Right kidney (tissue), 1 donor: ENCODE measurements around the gene HMCN1.

ENCODE experiments used
- DNase-seq: peaks from one replicate; pipeline ENCODE4 v3.0.0-alpha.2; 2016

Gene HMCN1

DNA sequence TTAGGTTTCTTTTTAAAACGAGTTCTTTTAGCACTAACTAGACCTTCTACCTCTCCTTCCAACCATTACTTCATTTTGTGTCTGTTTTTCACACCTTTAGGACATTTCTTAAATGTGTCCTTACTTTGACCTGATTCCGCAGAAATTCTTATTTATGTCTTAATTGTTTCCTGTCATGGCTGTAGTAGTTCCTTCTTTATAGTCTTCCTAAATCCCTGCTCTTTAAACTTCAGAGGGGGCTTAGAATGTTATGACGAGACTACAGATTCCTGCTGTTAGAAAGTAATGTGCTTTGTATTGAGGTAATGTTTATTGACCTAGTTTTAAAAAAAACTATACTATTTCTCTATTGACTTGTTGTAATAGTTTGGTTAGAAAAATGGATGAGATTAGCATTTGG lies 70.4 kb downstream of the HMCN1 start:
- DNase-seq: no peak

DNA sequence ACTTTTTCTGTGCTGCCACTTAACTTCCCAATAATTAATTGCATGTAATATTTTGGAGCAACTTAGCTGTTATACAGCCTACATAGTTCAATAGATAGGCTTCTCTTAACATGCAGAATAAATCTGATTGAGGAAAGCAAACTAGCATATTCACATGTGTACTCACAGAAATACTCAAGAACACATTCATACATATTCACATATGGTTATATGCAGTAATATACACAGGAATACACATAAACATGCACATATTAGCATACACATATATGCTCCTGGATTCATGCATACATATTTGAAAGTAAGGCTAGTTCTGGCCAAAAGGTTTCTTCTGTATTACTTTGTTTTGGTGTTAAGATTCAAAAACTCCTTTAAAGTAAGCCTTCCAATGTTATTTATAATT lies 73.1 kb downstream of the HMCN1 start:
- DNase-seq: no peak

- DNase-seq: no peak
These were observed 74.4 kb downstream of the HMCN1 start for GRCh38 chr1:185808631-185809030.

GRCh38 chr1:185811073-185811709 lies 77.0 kb downstream of the HMCN1 start:
- DNase-seq: no peak

GRCh38 chr1:185812934-185813333 lies 78.7 kb downstream of the HMCN1 start:
- no peak for DNase-seq

GRCh38 chr1:185813401-185813979 lies 79.3 kb downstream of the HMCN1 start:
- DNase-seq: no peak

GRCh38 chr1:185816460-185816859 lies 82.3 kb downstream of the HMCN1 start:
- no peak for DNase-seq

DNA sequence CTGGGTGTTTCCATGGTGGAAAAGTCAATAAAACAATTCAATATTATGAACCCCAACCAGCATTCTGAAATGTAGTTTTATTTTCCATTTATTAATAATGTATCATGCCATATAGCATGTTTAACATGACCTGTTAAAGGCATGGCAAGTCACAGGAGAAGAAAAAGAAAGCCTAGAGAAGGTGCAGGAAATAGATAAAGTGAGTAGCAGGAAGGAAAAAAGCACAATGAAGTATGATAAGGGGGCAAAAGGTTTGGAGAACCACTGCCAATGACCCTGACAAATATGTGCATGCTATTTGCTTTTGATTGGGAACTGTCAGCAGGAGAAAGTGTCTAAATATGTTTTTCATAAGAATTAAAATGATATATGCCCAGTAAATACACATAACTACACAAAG lies 85.6 kb downstream of the HMCN1 start:
- no peak for DNase-seq

DNA sequence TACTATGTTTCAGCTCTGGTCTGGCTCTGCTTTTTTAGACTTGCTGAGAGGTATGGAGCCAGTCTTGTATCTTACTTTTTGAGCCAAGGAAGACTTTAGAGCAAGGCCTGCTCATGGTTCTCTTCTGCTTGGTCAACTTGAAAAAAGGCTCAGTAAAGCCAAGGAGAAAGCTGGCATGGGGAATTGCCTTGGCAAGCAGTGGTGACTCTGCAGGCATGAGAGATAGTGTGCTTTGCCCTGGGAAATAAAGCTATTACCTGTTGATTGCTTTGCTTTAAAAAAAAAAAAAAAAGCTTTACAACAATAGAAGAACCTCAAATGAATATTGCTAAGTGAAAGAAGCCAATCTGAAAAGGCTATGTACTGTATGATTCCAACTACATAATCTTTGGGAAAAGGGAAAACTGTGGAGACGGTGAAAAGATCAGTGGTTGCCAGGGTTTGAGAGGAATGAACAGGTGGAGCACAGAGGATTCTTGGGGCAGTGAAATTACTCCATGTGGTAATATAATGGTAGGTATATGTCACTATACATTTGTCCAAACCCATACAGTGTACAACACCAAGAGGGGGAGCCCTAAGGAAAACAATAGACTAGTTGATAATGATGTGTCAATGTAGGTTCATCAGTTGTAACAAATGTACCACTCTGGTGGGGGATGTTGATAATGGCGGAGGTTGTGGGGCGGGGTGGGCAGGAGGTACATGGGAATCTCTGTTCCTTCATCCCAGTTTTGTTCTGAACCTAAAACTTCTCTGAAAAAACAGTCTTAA lies 87.6 kb downstream of the HMCN1 start:
- DNase-seq: no peak

- DNase-seq: no peak
These were observed 89.3 kb downstream of the HMCN1 start for GRCh38 chr1:185823467-185823866.

GRCh38 chr1:185824106-185824505 lies 89.9 kb downstream of the HMCN1 start:
- DNase-seq: no peak

- DNase-seq: no peak
These were observed 91.4 kb downstream of the HMCN1 start for GRCh38 chr1:185825556-185825955.

DNA sequence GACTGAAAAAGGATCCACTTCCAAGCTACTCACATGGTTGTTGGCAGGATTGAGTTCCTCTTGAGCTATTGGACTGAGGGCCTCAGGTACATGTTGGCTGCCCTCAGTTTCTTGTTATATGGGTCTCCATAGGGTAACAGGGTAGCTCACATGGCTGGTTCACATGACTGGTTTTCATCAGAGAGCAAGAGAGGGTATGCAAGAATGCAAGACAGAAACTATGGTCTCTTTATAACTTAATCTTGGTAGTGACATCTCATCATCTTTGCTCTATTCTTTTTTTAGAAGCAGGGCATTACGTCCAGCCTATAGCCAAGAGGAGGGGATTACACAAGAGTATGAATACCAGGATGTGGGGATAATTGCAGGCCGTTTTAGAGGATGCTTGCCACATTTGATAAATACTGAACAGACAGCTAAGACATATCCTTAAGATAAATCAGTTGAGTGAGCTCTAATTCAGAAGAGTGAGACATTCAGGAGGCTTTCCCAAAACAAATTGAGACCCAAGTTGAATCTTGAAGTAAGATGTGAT lies 100.2 kb downstream of the HMCN1 start:
- no peak for DNase-seq

DNA sequence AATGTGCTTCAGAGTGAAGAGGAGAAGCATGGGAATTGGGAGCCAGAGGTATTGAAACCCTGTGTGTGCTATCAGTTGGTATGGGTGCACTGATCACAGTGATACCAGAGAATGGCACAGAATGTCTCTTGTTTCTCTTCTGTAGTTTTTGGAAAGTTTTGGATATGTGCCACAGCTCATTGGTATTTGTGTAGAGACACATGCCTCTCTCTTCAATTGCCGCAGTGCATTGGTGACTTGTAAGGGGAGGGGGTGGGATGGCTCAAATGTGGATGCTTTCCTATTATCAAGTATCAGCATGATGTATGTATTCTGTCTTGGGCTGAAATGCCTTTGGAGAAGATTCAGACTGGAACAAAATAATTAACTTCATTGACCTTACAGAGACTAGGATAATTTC lies 101.0 kb downstream of the HMCN1 start:
- no peak for DNase-seq

DNA sequence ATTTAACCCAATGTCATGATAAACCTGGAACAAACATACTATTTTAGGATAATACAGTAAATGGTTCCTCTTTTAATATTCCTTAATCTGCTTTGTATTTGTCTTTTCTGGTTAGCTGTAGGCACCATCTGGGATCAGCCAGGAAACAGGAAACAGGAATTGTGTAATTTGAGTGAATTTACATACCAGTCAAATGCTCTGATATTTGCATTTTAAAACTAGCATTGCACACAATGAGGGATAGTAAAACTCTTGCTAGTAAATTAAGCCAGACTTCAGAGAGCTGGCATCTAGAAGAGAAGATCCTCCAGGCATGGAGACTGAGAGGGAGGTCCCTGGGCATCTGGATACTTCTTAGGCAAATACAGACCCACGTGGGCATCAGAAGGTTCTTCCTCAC lies 103.5 kb downstream of the HMCN1 start:
- no peak for DNase-seq

DNA sequence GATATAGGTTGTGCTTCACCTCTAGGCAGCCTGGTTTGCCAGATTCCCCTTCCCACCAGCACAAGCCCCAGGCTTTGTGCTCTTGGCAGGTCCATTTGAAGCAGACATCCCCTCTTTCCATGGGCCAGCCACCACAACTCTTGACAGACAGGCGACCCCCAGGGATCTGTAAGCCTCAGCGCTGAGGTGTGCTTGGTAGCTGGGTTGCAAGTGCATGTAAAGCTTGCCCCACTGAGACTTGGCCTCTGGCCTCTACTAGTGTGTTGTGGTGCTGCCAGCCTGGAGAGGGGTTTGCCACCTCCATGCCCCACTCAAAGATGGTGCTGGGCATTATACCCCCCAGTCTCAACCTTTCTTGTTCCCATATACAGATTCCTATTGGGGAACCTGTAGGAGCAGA lies 103.9 kb downstream of the HMCN1 start:
- no peak for DNase-seq

DNA sequence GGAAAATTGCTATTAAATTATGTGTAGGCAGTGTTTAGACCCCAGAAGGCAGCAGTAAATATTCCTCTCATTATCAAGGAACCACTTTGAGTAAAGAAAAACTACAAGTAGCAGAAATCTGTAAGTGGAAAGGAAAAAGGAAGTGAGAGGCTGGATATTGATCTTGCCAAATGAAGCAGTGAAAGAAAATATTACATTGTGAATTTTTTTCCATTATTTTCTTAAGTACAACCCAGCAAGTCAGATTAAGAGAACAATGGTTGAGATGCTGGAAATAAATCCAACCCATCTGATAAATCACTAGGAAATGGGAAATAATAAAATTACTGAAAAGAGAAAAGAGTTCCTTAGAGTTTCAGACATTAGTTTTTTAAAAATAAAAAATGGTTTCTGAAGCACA lies 106.7 kb downstream of the HMCN1 start:
- DNase-seq: no peak

GRCh38 chr1:185843297-185843869 lies 109.2 kb downstream of the HMCN1 start:
- DNase-seq: no peak

DNA sequence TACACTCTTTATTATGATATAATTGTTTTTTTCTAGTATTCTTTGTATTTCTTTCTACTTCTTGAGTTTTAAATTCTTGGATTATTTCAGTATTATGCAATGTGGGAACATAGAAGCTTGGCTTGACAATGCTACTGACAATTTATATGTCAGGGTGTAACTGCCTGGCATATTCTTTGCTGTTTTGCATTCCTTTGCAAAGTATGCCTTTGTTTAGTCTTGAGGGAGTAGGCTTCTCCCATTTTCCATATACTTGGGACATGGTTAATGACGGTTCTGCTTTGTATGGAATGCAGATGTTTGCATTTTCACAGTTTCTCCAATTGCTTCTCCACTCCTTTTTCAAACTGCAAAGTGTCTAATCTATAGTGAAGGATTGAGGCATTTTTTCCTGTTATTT lies 109.8 kb downstream of the HMCN1 start:
- DNase-seq: no peak

- DNase-seq: no peak
These were observed 112.7 kb downstream of the HMCN1 start for GRCh38 chr1:185846672-185847444.

GRCh38 chr1:185849014-185849413 lies 114.8 kb downstream of the HMCN1 start:
- no peak for DNase-seq

DNA sequence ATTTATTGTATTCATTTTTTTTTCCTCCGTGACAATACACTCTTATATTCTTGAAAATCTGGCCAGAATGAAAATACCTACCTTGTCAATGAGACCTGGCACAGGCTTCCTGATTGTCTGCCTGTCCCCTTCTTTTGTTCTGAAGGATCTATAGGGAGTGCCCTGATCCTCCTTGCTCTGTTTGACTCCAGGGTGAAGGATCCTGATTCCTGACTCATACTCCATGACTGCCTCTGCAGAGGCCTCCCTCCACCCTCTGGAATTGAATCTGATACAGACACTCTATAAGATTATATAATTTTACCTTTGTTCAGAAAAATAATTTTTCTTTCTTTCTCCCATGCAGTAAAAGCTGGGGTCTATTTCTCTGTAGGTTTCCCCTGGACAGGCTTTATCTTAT lies 116.2 kb downstream of the HMCN1 start:
- no peak for DNase-seq

GRCh38 chr1:185853739-185854138 lies 119.5 kb downstream of the HMCN1 start:
- no peak for DNase-seq
